Activated T-cell treated with anti-CD3 and anti-CD28 coated beads, Interleukin-2, amount 50 U/mL, for 24 hours (primary cell): ENCODE measurements around the gene CDKN2B-AS1.

Experiments
- DNase-seq: peaks from one replicate; pipeline ENCODE4 v3.0.0-alpha.2; 2020
- H3K27ac Mint-ChIP-seq: 2 replicates; pipeline ENCODE4 v1.8.0; 2020; ENCODE audit warnings: mild to moderate bottlenecking, mixed read lengths
- H3K27me3 Mint-ChIP-seq: 2 replicates; pipeline ENCODE4 v1.8.0; 2020; ENCODE audit warnings: mixed read lengths
- H3K36me3 Mint-ChIP-seq: 2 replicates; pipeline ENCODE4 v1.8.0; 2020; ENCODE audit warnings: low read depth, mixed read lengths
- H3K4me1 Mint-ChIP-seq: 2 replicates; pipeline ENCODE4 v1.8.0; 2020; ENCODE audit warnings: low read depth, mixed read lengths
- H3K4me3 Mint-ChIP-seq: 2 replicates; pipeline ENCODE4 v1.8.0; 2020; ENCODE audit warnings: mild to moderate bottlenecking, moderate library complexity, mixed read lengths
- H3K9me3 Mint-ChIP-seq: 2 replicates; pipeline ENCODE4 v1.8.0; 2020; ENCODE audit warnings: mixed read lengths

CDKN2B-AS1 gene

GRCh38 chr9:21970800-21971640 is 23.6 kb upstream of the CDKN2B-AS1 start:
- Mint-ChIP-seq H3K27me3 (peaks cover 98% of the 10 kb centered on the region), H3K4me1 (peaks cover 27% of the 10 kb centered on the region), H3K36me3 (peaks cover 6% of the 10 kb centered on the region), H3K4me3 (no peak overlapping the region), H3K27ac (peak overlapping the region; percentile 74), H3K9me3 (peaks cover 21% of the 10 kb centered on the region)
- no peak for DNase-seq

DNA sequence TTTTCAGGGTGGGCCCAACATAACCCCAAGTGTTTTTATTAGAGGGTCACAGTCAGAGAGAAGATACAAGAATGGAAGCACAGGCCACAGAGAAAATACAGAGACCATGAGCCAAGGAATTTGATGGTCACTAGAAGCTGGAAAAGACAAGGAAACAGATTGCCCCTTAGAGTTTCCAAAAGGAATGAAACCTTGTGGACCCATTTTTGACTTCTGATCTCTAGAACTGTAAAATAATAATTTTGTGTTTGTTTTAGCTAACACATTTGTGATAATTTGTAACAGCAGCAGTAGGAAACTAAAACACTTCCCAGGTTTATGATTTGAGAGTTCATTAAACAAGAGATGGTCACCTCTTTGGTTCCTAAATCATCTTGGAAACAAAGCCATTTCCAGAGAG is 22.2 kb upstream of the CDKN2B-AS1 start:
- H3K9me3 Mint-ChIP-seq, result peaks cover 19% of the 10 kb centered on the region

GRCh38 chr9:21974343-21974721 is 20.3 kb upstream of the CDKN2B-AS1 start:
- Mint-ChIP-seq H3K27me3 (peaks cover 97% of the 10 kb centered on the region), H3K27ac (no peak overlapping the region), H3K36me3 (peaks cover 2% of the 10 kb centered on the region), H3K9me3 (peaks cover 10% of the 10 kb centered on the region), H3K4me3 (peak overlapping the region; percentile 73), H3K4me1 (peaks cover 17% of the 10 kb centered on the region)
- no peak for DNase-seq

More for the DNA sequence above, 22.2 kb upstream of the CDKN2B-AS1 start:
- H3K36me3 Mint-ChIP-seq, result peaks cover 6% of the 10 kb centered on the region
- DNase-seq, result no peak
- peaks cover 99% of the 10 kb centered on the region for H3K27me3 Mint-ChIP-seq
- H3K27ac Mint-ChIP-seq, result no peak overlapping the region
- H3K4me1 Mint-ChIP-seq, result peaks cover 27% of the 10 kb centered on the region
- no peak overlapping the region for H3K4me3 Mint-ChIP-seq

GRCh38 chr9:21974722-21975409 is 19.7 kb upstream of the CDKN2B-AS1 start:
- H3K36me3 Mint-ChIP-seq, result peaks cover 2% of the 10 kb centered on the region
- peak overlapping the region; percentile 73 for H3K4me3 Mint-ChIP-seq
- DNase-seq, result no peak
- H3K9me3 Mint-ChIP-seq, result peaks cover 9% of the 10 kb centered on the region
- H3K27me3 Mint-ChIP-seq, result peaks cover 97% of the 10 kb centered on the region
- H3K27ac Mint-ChIP-seq, result no peak overlapping the region
- H3K4me1 Mint-ChIP-seq, result peaks cover 17% of the 10 kb centered on the region

DNA sequence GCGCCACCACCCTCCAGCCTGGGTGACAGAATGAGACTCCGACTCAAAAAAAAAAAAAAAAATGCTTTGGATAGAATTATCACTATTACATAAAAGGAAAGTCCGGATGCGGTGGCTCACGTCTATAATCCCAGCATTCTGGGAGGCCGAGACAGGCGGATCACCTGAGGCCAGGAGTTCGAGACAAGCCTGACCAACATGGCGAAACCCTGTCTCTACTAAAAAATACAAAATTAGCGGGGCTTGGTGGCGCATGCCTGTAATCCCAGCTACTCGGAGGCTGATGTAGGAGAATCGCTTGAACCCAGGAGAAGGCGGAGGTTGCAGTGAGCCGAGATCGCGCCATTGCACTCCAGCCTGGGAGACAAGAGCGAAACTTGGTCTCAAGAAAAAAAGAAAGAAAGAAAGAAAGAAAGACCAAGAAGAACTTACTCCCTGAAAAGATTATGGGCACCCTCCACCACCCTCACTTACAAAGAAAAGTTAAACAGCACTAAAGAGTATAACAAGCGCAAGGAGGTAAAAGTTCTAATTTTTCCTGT is 18.2 kb upstream of the CDKN2B-AS1 start:
- Mint-ChIP-seq H3K27me3 (peaks cover 90% of the 10 kb centered on the region), H3K36me3 (no peaks in the 10 kb centered on the region), H3K27ac (no peak overlapping the region), H3K4me3 (no peak overlapping the region), H3K4me1 (peaks cover 14% of the 10 kb centered on the region), H3K9me3 (no peaks in the 10 kb centered on the region)
- no peak for DNase-seq

- Mint-ChIP-seq H3K4me1 (peaks cover 2% of the 10 kb centered on the region), H3K36me3 (no peaks in the 10 kb centered on the region), H3K27ac (no peak overlapping the region), H3K27me3 (peaks cover 74% of the 10 kb centered on the region), H3K9me3 (no peaks in the 10 kb centered on the region), H3K4me3 (no peak overlapping the region)
- no peak for DNase-seq
Observed at GRCh38 chr9:21982391-21982790, 12.2 kb upstream of the CDKN2B-AS1 start.

DNA sequence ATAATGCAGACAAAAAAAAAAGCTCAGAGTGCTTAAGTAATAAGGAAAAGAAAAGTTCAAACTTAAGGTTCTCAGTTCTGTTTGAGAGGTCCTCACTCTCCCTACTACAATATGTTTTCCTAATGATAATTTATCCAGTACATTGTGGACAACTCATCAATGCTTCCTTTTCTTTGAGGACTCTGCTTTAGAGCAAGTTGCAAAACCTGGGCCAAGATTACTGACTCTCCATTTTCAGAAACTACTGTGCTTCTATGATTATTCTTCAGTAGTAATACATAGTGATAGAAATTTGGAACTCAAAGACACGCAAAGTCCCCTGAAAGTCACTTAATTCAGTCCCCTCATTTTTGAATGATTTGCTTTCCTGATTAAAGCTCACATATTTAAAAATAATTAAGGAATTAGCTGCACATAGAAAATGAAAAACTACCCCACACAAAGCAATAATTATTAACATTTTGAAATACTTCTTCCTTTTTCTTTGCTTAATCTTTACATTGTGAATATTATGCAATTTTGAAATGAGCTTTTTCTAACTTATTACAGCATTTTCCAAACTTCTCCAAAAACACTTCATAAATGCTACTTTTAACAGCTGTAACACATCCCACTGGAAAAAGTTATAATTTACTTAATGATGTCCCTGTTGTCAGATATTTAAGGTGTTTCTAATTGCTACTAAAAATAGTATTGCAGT is 11.6 kb upstream of the CDKN2B-AS1 start:
- Mint-ChIP-seq H3K27ac (no peak overlapping the region), H3K4me3 (no peak overlapping the region), H3K27me3 (peaks cover 74% of the 10 kb centered on the region), H3K9me3 (no peaks in the 10 kb centered on the region), H3K4me1 (peaks cover 2% of the 10 kb centered on the region), H3K36me3 (no peaks in the 10 kb centered on the region)
- no peak for DNase-seq

DNA sequence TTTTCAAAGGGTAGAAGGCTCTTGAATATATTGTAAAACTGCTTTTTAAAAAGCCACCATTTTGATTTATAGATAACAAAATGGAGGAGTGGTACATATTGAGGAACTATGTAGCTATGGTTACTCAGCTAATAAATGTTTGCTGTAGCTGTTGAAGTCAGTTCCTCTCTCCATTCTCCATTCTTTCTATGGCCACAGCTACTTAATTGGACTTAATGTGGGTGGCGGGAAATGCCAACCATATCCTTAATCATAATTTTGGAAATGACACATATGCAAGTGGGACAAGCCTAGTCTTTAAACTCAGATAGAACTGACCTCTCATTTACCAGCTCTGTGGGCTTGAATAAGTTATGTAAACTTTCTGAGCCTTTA is 11.0 kb upstream of the CDKN2B-AS1 start:
- Mint-ChIP-seq H3K4me1 (peaks cover 2% of the 10 kb centered on the region), H3K4me3 (no peak overlapping the region), H3K9me3 (no peaks in the 10 kb centered on the region), H3K36me3 (no peaks in the 10 kb centered on the region), H3K27me3 (peaks cover 74% of the 10 kb centered on the region), H3K27ac (no peak overlapping the region)
- DNase-seq, result no peak

GRCh38 chr9:21984101-21984500 is 10.5 kb upstream of the CDKN2B-AS1 start:
- peaks cover 2% of the 10 kb centered on the region for H3K4me1 Mint-ChIP-seq
- H3K27me3 Mint-ChIP-seq, result peaks cover 74% of the 10 kb centered on the region
- DNase-seq, result no peak
- H3K27ac Mint-ChIP-seq, result no peak overlapping the region
- no peaks in the 10 kb centered on the region for H3K36me3 Mint-ChIP-seq
- no peaks in the 10 kb centered on the region for H3K9me3 Mint-ChIP-seq
- no peak overlapping the region for H3K4me3 Mint-ChIP-seq

DNA sequence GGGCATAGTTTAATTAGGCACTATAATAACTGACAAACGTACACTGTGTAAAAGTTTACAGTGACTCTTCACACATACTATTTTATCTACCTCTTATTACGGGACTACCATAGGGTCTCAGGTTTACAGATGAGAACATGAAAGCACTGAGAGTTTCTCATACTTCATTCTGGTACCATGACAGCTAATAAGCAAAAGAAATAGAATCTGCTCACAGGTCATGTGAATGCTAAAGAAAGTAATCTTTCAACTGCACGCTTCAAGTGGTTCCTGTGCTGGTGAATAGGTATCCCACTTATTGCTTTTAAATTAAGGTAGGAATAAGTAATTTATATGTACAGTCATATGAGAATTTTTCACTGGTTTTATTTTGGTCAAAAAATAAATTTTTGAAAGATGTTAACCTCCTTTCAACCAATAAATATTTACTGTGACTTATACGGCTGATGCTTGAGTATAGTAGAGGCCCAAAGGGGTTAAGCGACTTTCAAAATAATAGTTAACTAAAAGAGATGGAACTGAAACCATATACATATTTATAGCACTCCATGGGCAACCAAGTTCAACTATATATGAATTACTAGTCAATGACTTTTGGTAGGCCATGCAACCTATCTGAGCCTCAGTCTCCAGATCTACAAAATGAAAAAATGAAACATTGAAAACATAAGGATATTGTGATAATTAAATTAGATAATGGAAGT is 8.5 kb upstream of the CDKN2B-AS1 start:
- H3K27ac Mint-ChIP-seq, result no peak overlapping the region
- H3K9me3 Mint-ChIP-seq, result no peaks in the 10 kb centered on the region
- no peak for DNase-seq
- peaks cover 8% of the 10 kb centered on the region for H3K4me1 Mint-ChIP-seq
- no peaks in the 10 kb centered on the region for H3K36me3 Mint-ChIP-seq
- H3K4me3 Mint-ChIP-seq, result no peak overlapping the region
- H3K27me3 Mint-ChIP-seq, result peaks cover 78% of the 10 kb centered on the region

DNA sequence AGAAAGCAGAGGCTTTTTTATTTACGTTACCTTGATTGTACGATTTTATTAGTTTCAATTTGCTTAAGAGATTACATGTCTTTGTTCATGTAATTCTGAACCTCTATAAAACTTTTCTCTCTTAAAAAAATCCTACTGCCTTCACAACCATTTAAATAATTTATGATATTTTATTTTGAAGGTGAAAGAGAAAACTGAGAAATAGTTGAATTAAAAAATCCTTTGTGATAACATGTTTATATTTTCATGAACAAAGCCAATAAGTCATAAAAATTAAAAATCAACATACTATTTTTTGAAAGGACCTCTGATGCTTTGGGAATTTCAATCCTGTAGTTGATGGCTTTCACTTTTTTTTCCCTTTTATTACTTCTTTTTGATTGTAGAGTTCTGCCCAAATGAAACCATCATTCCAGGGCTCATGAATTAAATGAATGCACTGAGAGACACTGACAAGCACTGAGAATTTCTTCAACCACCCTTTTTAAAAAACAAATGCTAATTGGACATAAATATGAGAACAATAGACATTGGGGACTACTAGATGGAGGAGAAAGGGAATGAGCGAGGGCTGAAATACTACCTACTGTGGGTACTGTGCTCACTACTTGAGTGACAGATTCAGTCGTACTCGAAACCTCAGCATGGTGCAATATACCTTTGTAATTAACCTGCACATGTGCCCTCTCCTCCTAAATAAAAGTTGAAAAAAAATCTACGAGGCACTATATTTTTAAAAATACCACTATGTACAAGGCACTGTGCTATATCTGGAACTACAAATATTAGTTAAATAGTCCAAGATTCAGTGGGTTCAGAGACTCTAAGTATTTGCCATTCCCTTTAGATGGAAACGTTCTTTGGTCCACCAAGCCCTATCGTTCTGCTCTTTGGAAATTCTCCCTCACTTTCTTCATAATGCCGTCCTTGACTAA is 6.3 kb upstream of the CDKN2B-AS1 start:
- peaks cover 11% of the 10 kb centered on the region for H3K4me1 Mint-ChIP-seq
- no peak for DNase-seq
- H3K36me3 Mint-ChIP-seq, result no peaks in the 10 kb centered on the region
- H3K27ac Mint-ChIP-seq, result no peak overlapping the region
- peaks cover 71% of the 10 kb centered on the region for H3K27me3 Mint-ChIP-seq
- no peak overlapping the region for H3K4me3 Mint-ChIP-seq
- H3K9me3 Mint-ChIP-seq, result no peaks in the 10 kb centered on the region

DNA sequence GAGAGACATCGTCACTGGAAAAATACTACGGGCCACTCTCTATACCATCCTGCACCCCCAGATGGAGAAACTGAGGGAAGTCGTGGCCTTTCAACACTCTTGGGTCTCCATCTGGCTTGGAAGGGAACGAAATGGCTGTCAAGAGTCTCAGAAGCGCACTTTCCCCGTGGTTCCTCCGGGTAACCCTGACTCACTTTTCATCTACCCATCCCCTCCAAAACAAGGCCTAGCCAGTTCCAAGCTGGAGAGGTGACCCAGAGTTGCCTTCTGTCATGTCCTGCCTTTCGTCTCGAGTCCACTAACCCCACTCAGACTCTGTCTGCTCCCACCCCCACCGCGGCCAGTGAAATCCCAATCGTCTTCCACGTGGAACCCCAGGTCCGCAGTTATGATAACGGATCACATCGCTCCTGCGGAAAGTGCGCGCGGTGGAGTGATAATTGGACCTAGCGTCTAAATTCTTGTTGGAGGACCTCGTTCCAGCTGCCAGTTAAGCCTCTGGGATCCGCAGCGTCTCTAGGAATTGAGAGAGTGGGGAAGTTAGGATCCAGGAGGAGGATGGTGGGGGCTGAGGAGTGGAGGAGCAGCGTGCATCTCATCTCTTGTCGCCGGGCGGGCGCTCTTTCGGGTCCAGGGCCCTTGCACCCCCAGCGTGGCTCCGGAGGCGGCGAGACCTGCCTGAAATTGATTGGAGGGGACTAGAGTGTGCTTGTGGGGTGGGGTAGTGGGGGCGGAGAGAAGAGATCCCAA is 5.0 kb upstream of the CDKN2B-AS1 start:
- H3K4me3 Mint-ChIP-seq, result no peak overlapping the region
- no peak for DNase-seq
- no peaks in the 10 kb centered on the region for H3K9me3 Mint-ChIP-seq
- H3K36me3 Mint-ChIP-seq, result no peaks in the 10 kb centered on the region
- peaks cover 65% of the 10 kb centered on the region for H3K27me3 Mint-ChIP-seq
- H3K27ac Mint-ChIP-seq, result no peak overlapping the region
- peaks cover 15% of the 10 kb centered on the region for H3K4me1 Mint-ChIP-seq
